Upper lobe of left lung (tissue), 4 donors: ENCODE results near the gene LOXL4.

Source experiments
- CTCF ChIP-seq, 6 experiments: fragments of 450-650 bp in 4 of 6; fragments of 200-600 bp in 2 of 6; sonication (generic) in 2 of 6; IDR thresholded peaks; one replicate each; pipeline ENCODE4 v1.5.1; 2016 to 2019; ENCODE audit warnings: antibody characterized with exemption in 6 of 6
- EP300 ChIP-seq, 4 donors: sonication (generic); formaldehyde crosslinking; IDR thresholded peaks; one replicate each; pipeline ENCODE4 v1.5.1; 2017; ENCODE audit warnings: antibody characterized with exemption in 4 of 4, control low read depth in 2 of 4
- POLR2A ChIP-seq, 4 donors: fragments of 450-650 bp; IDR thresholded peaks; one replicate each; pipeline ENCODE4 v1.5.1; 2016 to 2017; ENCODE audit warnings: antibody characterized with exemption in 4 of 4, mild to moderate bottlenecking in 2 of 4
- POLR2AphosphoS5 ChIP-seq, 2 donors: sonication (generic); formaldehyde crosslinking; IDR thresholded peaks; one replicate each; pipeline ENCODE4 v1.5.1; 2017; ENCODE audit warnings: antibody characterized with exemption in 2 of 2

- TF ChIP-seq CTCF (IDR thresholded peaks at IDR 0.05) = no peak
- no peak for TF ChIP-seq POLR2AphosphoS5 (IDR thresholded peaks at IDR 0.05)
- no peak for TF ChIP-seq EP300 (IDR thresholded peaks at IDR 0.05)
- TF ChIP-seq POLR2A (IDR thresholded peaks at IDR 0.05) = no peak
These were observed 34.9 kb upstream of the LOXL4 start for GRCh38 chr10:98302741-98303365.
